GM21737 (cell line): ENCODE data around the gene TRIM31.

Experiments
- ATAC-seq: cut with Tn5 transposase; IDR thresholded peaks from one replicate; pipeline ENCODE4 v1.9.1; 2021; ENCODE audit warnings: mild to moderate bottlenecking, moderate library complexity; ENCODE audit not compliant: unreplicated experiment

The TRIM31 gene

GRCh38 chr6:30113003-30113759, at the start of gene TRIM31:
Gene TRIM31 (minus strand): TSS chr6:30113090. CDS start chr6:30112805, 285 bp downstream.
- ATAC-seq: no peak

DNA sequence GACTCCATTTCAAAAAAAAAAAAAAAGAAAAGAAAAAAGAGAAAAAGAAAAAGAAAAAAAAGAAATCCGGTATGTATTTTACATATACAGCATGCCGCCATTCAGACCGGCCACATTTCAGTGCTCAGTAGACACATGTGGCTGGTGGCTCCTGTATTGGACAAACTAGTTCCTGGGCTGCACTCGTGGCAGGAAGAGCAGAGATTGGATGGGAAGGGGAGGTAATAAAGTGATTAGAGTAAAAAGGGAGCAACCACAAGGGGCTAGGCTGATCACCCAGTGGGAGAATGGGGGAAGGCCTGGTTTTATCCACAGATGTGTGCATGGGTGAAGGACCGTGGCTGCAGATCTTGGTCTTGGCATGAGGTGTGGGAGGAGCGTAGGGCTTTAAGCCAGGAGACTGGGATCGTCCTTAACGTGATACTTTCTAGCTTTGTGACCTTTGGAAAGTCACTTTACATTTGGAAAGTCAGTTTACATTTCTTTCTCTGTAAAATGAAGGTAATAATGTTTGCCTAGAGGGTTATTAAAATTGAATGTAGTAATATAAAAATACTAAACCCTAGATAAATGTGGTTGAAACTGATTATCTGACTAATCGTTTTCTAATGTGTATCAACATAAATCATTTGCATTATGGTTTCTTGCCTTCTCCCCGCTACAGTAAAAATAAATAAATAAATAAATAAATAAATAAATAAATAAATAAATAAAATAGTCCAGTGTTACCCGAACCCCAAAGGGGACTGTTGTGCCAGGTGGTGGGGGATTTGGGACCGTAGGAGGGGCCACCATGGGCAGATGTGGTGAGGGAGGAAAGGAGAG, 49.6 kb upstream of the TRIM31 start:
- no peak for ATAC-seq

- ATAC-seq: no peak
These were observed 48.1 kb upstream of the TRIM31 start, which contains the start of gene TRIM10 for GRCh38 chr6:30160785-30161531. Gene TRIM10 (minus strand): TSS chr6:30161211. CDS start chr6:30160858, 353 bp downstream.

GRCh38 chr6:30160008-30160784, 47.3 kb upstream of the TRIM31 start:
- ATAC-seq: no peak

DNA sequence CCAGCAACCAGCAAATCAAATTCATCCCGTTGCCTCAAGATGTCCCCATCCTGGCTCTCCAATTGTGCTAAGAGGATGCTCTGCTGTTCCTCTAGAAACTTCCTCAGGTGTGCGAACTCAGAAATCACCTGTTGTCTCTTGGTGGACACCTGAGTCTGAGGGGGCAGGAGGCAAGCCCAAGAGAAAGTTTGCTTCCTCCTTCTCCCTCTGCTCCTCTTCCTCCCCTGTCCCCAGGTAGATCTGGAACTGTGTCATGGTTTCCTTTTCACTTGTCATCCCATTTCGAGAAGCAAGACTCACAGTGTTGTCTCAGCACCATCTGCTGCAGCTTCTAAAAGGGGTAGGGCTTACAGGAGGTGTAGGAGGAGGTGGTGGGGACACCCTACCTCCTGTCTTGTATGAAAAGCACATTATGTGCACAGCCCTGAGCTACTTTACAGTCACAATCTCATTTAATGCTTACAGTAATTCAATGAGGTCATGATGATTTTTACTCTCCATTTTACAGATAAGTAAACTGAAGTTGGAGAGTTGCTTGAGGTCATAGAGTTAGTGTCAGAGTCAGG, 45.7 kb upstream of the TRIM31 start:
- ATAC-seq: no peak

DNA sequence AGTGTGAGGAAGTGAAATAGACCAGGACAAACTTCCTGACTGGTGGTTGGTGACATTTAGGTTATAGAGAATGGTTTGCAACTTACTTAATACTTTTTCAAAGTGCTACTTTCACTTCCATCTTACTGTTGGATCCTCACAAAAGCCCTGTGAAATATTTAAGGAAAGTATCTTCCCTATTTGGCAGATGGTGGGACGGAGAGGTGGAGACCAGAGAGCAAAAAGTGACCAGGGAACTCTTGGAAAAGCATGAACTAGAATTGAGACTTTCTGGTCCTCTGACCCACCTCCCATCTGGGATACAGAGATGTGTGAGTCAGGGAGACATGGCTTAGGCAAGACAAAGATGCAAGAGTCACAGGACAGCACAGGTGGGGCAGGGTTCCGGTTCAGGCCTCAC, 45.1 kb upstream of the TRIM31 start:
- no peak for ATAC-seq

DNA sequence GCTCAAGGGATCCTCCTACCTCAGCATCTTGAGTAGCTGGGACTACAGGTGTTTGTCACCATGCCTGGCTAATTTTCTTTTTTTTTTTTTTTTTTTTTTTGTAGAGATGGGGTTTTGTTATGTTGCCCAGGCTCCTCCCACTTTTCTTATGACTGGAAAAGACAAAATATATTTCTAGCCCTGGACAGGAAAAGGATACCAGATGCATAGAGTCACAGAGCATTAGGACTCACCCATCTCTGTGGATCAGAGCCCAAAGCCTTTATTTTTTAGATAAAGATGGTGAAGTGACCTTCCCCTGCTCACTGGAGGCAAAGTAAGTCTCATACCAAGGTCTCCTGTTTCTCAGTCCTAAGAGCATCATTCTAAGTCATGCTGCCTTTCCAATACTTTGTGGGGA, 44.7 kb upstream of the TRIM31 start:
- ATAC-seq: no peak

GRCh38 chr6:30156774-30157173, 43.9 kb upstream of the TRIM31 start:
- no peak for ATAC-seq

GRCh38 chr6:30156262-30156599, 43.3 kb upstream of the TRIM31 start:
- ATAC-seq: no peak

DNA sequence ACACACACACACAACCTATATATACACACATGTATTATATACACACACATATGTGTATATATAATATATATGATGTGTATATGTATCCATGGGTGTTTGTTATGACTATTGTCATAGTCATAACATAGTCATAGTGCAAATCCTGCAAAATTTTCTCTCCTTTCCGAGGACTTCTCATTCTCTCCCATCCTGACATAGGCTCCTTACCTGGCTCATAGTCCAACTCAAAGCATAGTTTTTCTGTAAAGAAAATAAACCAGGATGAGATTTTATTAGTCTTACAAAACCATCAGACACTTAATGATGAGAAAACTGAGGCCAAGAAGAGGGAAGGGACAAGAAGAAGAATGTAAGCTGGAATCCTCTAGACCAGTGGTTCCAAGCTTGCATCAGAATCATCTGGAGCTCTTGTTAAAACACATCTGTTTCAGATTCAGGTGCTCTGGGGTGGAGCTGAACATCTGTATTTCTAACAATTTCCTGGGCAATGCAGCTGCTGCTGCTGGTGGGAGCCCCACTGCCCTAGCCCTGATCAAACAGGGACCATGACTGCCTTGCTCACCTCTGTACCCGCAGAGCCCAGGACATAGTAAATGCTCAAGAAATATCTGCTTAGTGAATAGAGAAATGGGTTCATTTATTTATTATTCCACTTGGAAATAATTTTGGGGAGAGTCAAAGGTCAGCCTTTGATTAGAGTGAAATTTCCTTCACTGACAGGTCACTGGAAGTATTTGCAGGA, 42.8 kb upstream of the TRIM31 start:
- no peak for ATAC-seq

DNA sequence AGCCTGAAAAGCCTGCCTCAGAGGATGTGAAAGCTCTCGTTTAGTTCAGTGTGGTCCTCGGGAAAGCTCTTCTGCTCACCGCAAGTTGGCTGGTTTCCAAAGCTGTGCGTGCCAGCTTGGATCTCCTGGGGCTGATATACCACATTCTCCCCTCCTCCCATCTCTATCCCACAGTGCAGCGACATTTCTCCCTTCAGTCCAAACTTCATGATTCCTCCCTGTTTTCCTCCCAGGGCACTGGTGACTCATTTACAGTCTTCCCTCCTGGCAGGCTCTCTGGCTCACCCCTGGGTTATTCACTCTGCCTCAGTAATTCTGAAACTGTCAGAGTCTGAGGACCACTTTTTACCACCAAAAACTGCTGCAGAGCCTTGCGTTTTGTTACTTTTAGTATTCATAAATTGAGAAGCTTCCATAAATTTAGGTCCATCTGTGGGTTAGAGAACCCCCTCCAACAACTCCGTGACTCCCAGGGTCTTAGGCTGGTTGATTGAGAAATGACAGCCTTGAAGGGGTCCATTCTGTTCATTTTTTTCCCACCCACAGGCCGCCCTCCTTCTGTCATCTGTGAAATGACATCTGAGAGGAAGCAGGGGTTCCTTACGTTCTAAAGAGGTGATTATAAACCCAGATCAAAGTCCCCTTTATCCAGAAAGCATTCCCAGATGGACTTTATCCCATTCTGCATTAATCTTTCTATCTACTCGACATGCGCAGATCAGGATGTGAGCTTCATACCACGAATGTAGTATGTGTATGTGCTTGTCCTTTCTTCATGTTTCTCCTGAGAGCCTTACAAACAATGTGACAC, 42.0 kb upstream of the TRIM31 start:
- ATAC-seq: no peak

DNA sequence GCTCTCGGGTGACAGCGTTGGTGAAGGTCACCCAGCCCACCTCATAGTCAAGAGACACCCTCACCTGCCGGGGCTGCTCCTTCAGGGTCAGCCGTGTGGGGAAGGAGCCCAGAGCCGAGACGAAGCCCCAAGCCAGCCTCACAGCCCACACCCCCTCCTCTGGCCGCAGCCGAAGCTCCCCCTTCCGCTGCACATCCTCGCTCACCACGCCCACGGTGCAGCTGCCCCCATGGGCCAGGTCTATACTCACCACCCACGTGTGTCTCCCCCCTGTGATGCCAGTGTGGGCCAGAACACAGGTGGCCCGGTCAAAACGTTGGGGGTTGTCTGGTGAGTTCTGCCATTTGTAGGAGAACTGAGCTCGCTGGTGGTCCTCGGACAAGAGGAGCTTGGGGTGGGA, 41.2 kb upstream of the TRIM31 start:
- ATAC-seq: no peak

GRCh38 chr6:30152910-30153610, 40.2 kb upstream of the TRIM31 start:
- no peak for ATAC-seq

DNA sequence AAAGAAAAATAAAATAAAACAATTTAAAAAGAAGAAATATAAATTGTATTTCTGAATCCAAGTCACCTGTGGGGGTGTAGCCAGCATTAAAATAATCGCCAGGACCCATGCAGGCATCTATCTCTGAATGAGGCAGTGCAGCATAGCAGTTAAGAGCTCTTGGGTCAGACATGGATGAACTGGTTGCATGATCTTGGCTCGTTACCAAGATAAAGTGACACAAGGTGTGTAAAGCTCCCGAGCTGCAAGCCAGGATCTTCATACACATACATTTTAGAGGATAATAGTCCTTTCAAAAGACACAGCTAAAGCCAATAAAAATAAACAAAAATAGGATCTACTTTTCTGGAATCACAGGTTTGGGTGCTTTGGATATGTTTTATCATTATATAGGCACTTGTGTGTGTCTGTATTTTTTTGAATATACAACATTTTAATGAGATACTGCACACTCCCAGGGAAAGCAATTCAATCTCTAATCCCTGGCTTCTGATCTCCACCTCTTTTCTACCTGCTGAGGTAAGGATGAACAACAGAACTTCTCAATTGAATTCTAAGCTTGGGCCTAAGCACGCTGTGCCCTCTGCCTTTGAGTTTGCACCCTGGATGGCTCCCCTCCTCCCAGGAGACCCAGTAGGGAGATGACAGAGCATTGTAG, 39.3 kb upstream of the TRIM31 start:
- no peak for ATAC-seq

DNA sequence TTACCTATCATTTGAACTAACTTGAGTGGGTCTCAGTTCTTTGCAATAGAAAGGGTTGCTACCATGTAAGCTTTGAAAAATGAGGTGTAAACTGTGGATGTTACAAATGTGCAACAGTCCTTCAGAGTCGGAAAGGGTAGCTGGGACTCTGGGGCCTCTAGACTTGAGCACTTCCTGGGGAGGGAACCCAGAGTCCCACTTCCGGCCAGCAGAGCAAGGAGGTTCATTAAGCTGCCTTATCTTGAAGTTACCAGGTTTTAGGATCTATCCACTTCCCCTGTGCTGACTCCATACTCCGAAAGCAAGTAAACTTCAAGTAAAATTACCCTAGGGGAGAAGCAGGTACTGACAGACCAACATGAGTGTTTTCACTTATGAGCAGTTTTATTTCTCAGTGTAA, 38.7 kb upstream of the TRIM31 start:
- no peak for ATAC-seq

- ATAC-seq: no peak
These were observed 37.9 kb upstream of the TRIM31 start for GRCh38 chr6:30150671-30151395.
